Stimulated activated CD8-positive, alpha-beta memory T cell treated with anti-CD3 and anti-CD28 coated beads, Interleukin-15, amount 100 ng/mL, for 4 hours (primary cell): ENCODE measurements around the gene TMEM87A.

ENCODE experiments used
- DNase-seq, 2 donors: peaks; one replicate each; pipeline ENCODE4 v3.0.0-alpha.2; 2020; ENCODE audit warnings: low read depth in 2 of 2

Gene TMEM87A

DNA sequence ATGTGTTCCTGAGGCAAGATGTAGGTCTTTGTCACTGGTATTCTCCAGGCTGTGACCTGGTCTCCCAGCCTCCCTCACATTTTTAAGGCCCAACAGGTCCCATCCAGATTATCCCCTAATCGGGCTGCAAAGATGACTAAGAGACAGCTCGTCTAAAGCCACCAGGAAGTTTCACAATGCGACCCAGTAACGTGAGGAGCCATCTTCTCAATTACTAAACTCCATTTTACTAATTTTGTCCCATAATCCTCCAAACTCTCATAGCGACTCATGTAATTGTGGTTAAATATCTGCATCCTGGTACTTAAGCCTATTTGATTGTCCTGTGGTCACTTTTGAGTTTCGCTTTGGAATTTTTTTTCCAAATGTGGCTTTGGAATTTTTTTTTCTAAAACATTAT, 108.1 kb downstream of the TMEM87A start:
- DNase-seq, result no peak

GRCh38 chr15:42163947-42164550, 109.2 kb downstream of the TMEM87A start:
- DNase-seq, result no peak

GRCh38 chr15:42163291-42163690, 109.9 kb downstream of the TMEM87A start:
- DNase-seq, result no peak
